Lung microvascular endothelial cell (primary cell): ENCODE results near the gene RHO. TPM values are rescaled to one million over a fixed set of nuclear protein-coding genes. Genes with fewer than 3 reads are reported as not detected.
A peak's percentile ranks its signal among the peaks of the same experiment; 100 is the strongest.

Experiments
- DNase-seq, 2 donors: peaks; one replicate each; pipeline versions ENCODE4 v3.0.0 to v3.0.0-alpha.2; 2010; ENCODE audit warnings: low read depth in 2 of 2
- total RNA-seq: library from RNA; depleted of rRNA; stranded (reverse); fragments of >200 nt; gene quantifications from 2 replicates; pipeline ENCODE4 v1.2.1, GENCODE V29; 2014

RHO gene
- total RNA-seq, 1 donor from 2014 or later = not detected

- DNase-seq = no peak
These were observed 8.3 kb upstream of the RHO start for GRCh38 chr3:129519896-129520715.

- no peak for DNase-seq
These were observed 7.5 kb upstream of the RHO start for GRCh38 chr3:129520960-129521359.

- DNase-seq = no peak
These were observed 6.8 kb upstream of the RHO start for GRCh38 chr3:129521611-129522010.

- no peak for DNase-seq
These were observed 5.5 kb upstream of the RHO start for GRCh38 chr3:129522953-129523352.

- DNase-seq = no peak
These were observed 4.4 kb upstream of the RHO start for GRCh38 chr3:129524081-129524480.

GRCh38 chr3:129525341-129525968 is 3.0 kb upstream of the RHO start:
- peak in 1 of 2 donors; percentile 79 for DNase-seq

- no peak for DNase-seq
These were observed 2.1 kb upstream of the RHO start for GRCh38 chr3:129526121-129526900.

- DNase-seq = no peak
These were observed 1.2 kb upstream of the RHO start for GRCh38 chr3:129527262-129527661.

GRCh38 chr3:129529436-129530210 is 1.2 kb downstream of the RHO start:
- peak in 1 of 2 donors; percentile 14 for DNase-seq

- DNase-seq = peak; percentile 25 to 66
These were observed 1.9 kb downstream of the RHO start for GRCh38 chr3:129530251-129530791.

GRCh38 chr3:129530821-129531220 is 2.4 kb downstream of the RHO start:
- no peak for DNase-seq

- no peak for DNase-seq
These were observed 3.3 kb downstream of the RHO start for GRCh38 chr3:129531699-129532098.

- no peak for DNase-seq
These were observed 3.8 kb downstream of the RHO start for GRCh38 chr3:129532261-129532660.

GRCh38 chr3:129533406-129533805 is 5.0 kb downstream of the RHO start:
- DNase-seq = no peak

GRCh38 chr3:129534428-129535027 is 6.1 kb downstream of the RHO start:
- DNase-seq = no peak

GRCh38 chr3:129535075-129535474 is 6.6 kb downstream of the RHO start:
- DNase-seq = no peak

- no peak for DNase-seq
These were observed 7.9 kb downstream of the RHO start for GRCh38 chr3:129536374-129536667.

GRCh38 chr3:129536804-129537203 is 8.4 kb downstream of the RHO start:
- no peak for DNase-seq

GRCh38 chr3:129539206-129539605 is 10.8 kb downstream of the RHO start:
- no peak for DNase-seq

- DNase-seq = no peak
These were observed 12.5 kb downstream of the RHO start for GRCh38 chr3:129540776-129541516.
